PC-9 (cell line): ENCODE measurements around the gene COLQ.

ENCODE experiments used
- CTCF ChIP-seq: fragments of 200-600 bp; sonication (generic); conservative IDR thresholded peaks from 2 replicates; pipeline ENCODE4 v1.6.1; 2017; ENCODE audit warnings: mixed run types, antibody characterized with exemption, mild to moderate bottlenecking, moderate library complexity
- EZH2 ChIP-seq: fragments of 200-600 bp; sonication (generic); IDR thresholded peaks from 2 replicates; pipeline ENCODE4 v1.8.0; 2017; ENCODE audit warnings: antibody characterized with exemption, low read depth

- TF ChIP-seq EZH2 (no peak), CTCF (no peak)
Observed at GRCh38 chr3:15420871-15421270, 100.6 kb downstream of the COLQ start.
